Measurements from ENCODE around the gene RASD2.
A peak's percentile ranks its signal among the peaks of the same experiment; 100 is the strongest.

The RASD2 gene

GRCh38 chr22:35542939-35543516, 2.4 kb downstream of the RASD2 start:
- peaks cover 2% of the 10 kb centered on the region for H3K4me1 Mint-ChIP-seq (ENCODE audit: low read depth)
- no peaks in the 10 kb centered on the region for H3K9me3 Mint-ChIP-seq
- H3K27ac Mint-ChIP-seq = no peak overlapping the region
- DNase-seq = no peak
- no peak overlapping the region for H3K4me3 Mint-ChIP-seq
- H3K27me3 Mint-ChIP-seq = peaks cover 41% of the 10 kb centered on the region
- H3K36me3 Mint-ChIP-seq (ENCODE audit: low read depth) = no peaks in the 10 kb centered on the region

DNA sequence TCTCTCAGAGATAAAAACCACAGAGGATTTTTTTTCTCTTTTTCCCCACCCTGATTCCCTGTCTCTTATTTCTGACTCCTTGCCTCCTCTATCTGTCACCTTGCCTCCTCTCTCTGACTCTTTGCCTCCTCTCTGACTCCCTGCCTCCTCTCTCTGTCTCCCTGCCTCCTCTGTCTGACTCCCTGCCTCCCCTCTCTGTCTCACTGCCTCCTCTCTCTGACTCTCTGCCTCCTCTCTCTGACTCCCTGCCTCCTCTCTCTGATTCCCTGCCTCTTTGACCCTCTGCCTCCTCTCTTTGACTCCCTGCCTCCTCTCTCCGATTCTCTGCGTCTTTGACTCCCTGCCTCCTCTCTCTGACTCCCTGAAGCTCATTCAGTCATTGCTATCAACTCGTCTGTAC, 3.1 kb downstream of the RASD2 start:
- H3K27me3 Mint-ChIP-seq = peaks cover 40% of the 10 kb centered on the region
- H3K4me3 Mint-ChIP-seq = no peak overlapping the region
- no peaks in the 10 kb centered on the region for H3K9me3 Mint-ChIP-seq
- no peaks in the 10 kb centered on the region for H3K36me3 Mint-ChIP-seq (ENCODE audit: low read depth)
- no peak for DNase-seq
- peaks cover 2% of the 10 kb centered on the region for H3K4me1 Mint-ChIP-seq (ENCODE audit: low read depth)
- H3K27ac Mint-ChIP-seq = no peak overlapping the region

DNA sequence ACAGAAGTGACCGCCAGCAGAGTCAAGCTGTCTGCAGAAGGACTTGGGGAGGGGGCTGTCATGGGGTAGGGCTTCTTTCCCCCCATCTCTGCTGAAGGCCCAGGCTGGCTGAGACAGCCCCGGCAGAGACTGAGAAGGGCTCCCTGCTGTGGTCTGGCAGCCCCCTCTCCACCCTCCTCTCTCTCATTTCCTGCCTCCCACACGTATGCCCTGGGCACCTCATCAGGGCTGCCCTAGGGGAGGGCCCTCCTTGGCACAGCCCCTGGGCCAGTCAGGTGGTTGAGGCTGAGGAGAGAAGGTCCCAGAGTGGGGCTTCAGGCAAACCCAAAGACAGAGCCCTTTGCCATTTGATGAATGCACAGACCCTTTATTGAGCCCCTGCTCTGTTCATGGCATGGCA, 3.6 kb downstream of the RASD2 start:
- Mint-ChIP-seq H3K9me3 (no peaks in the 10 kb centered on the region), H3K27me3 (peaks cover 39% of the 10 kb centered on the region), H3K4me3 (no peak overlapping the region), H3K4me1 (ENCODE audit: low read depth) (peaks cover 2% of the 10 kb centered on the region), H3K27ac (no peak overlapping the region), H3K36me3 (ENCODE audit: low read depth) (no peaks in the 10 kb centered on the region)
- no peak for DNase-seq

- H3K9me3 Mint-ChIP-seq = no peaks in the 10 kb centered on the region
- no peaks in the 10 kb centered on the region for H3K36me3 Mint-ChIP-seq (ENCODE audit: low read depth)
- H3K4me1 Mint-ChIP-seq (ENCODE audit: low read depth) = no peaks in the 10 kb centered on the region
- no peak overlapping the region for H3K4me3 Mint-ChIP-seq
- H3K27me3 Mint-ChIP-seq = peaks cover 39% of the 10 kb centered on the region
- no peak overlapping the region for H3K27ac Mint-ChIP-seq
- DNase-seq = no peak
Measured at GRCh38 chr22:35544827-35545226, 4.2 kb downstream of the RASD2 start.

DNA sequence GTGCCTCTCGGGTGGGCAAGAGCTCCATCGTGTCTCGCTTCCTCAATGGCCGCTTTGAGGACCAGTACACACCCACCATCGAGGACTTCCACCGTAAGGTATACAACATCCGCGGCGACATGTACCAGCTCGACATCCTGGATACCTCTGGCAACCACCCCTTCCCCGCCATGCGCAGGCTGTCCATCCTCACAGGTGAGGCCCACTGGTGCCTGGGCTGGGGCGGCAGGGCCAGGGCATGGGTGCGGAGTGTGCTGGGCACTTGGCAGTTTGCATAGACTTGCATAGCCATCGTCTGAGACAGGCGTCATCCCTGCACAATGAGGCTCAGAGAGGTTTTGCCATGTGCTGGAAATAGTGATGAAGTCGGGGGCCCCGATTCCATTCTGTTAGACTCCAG, 6.3 kb downstream of the RASD2 start:
- Mint-ChIP-seq H3K4me3 (no peak overlapping the region), H3K9me3 (no peaks in the 10 kb centered on the region), H3K4me1 (ENCODE audit: low read depth) (no peaks in the 10 kb centered on the region), H3K27ac (no peak overlapping the region), H3K36me3 (ENCODE audit: low read depth) (no peaks in the 10 kb centered on the region), H3K27me3 (peaks cover 29% of the 10 kb centered on the region)
- DNase-seq = no peak

DNA sequence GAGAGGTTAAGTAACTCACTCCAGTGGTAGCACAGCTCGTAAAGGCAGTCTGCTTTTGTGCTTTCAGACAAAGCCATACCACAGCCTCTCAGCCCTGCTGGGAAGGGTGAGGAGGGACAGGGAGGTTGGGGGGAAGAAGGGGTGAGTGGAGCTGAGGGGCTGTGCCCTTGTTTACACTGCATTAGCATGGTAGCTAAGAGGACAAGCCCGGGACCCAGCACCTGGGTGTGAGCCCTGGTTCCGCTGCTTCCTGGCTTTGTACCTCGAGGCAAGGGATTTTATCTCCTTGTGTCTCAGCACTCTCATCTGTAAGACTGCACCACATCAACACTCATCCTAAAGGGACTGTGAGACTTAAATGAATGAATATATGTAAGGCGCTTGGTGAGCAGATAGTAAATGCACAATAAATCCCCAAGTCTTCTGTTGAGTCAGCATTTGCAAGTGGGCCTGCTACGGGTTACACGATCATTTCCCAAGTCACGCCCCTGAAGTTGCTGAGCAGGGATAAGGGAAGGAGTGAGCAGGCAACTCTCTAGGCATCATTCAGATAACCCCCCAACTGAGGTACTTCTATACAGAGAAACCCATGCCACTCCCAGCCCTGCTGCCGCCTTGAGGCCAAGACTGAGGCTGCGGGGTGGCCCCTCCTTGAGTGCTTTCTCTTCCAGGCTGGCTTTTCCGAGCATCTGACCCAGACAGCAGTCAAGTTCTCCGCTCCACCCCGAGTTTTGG, 7.5 kb downstream of the RASD2 start:
- Mint-ChIP-seq H3K36me3 (ENCODE audit: low read depth) (no peaks in the 10 kb centered on the region), H3K4me1 (ENCODE audit: low read depth) (peaks cover 10% of the 10 kb centered on the region), H3K27ac (no peak overlapping the region), H3K27me3 (peaks cover 18% of the 10 kb centered on the region), H3K4me3 (no peak overlapping the region), H3K9me3 (no peaks in the 10 kb centered on the region)
- no peak for DNase-seq

DNA sequence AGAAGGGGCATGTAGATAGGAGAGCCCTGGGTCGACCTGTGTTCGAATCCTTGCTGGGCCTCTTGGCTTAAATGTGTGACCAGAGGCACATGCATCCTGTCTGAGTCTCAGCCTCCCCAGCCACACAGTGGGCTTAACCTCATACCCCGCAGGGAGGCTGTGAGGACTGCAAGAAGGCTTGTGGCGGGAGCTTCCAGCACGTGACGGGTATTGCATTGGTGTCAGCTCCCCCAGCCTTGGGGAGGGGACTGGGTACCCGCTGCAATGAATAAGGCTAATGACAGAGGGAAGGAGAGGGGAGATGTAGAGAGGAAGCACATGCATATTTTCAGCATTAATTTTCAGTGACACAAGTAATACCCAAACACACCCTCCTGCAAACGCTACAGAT, 8.1 kb downstream of the RASD2 start:
- Mint-ChIP-seq H3K36me3 (ENCODE audit: low read depth) (no peaks in the 10 kb centered on the region), H3K27me3 (peaks cover 13% of the 10 kb centered on the region), H3K27ac (no peak overlapping the region), H3K9me3 (no peaks in the 10 kb centered on the region), H3K4me3 (no peak overlapping the region), H3K4me1 (ENCODE audit: low read depth) (peaks cover 15% of the 10 kb centered on the region)
- DNase-seq = no peak

GRCh38 chr22:35549328-35549727, 8.7 kb downstream of the RASD2 start:
- H3K9me3 Mint-ChIP-seq = no peaks in the 10 kb centered on the region
- peaks cover 19% of the 10 kb centered on the region for H3K4me1 Mint-ChIP-seq (ENCODE audit: low read depth)
- H3K27me3 Mint-ChIP-seq = peaks cover 9% of the 10 kb centered on the region
- H3K36me3 Mint-ChIP-seq (ENCODE audit: low read depth) = no peaks in the 10 kb centered on the region
- H3K27ac Mint-ChIP-seq = no peak overlapping the region
- DNase-seq = no peak
- no peak overlapping the region for H3K4me3 Mint-ChIP-seq

GRCh38 chr22:35551549-35552177, 11.0 kb downstream of the RASD2 start:
- H3K36me3 Mint-ChIP-seq (ENCODE audit: low read depth) = no peaks in the 10 kb centered on the region
- no peak overlapping the region for H3K27ac Mint-ChIP-seq
- H3K9me3 Mint-ChIP-seq = no peaks in the 10 kb centered on the region
- peaks cover 21% of the 10 kb centered on the region for H3K4me1 Mint-ChIP-seq (ENCODE audit: low read depth)
- H3K4me3 Mint-ChIP-seq = no peak overlapping the region
- H3K27me3 Mint-ChIP-seq = no peaks in the 10 kb centered on the region
- DNase-seq = no peak

- peak overlapping the region; percentile 20 for H3K27ac Mint-ChIP-seq
- no peak overlapping the region for H3K4me3 Mint-ChIP-seq
- peaks cover under 1% of the 10 kb centered on the region for H3K27me3 Mint-ChIP-seq
- peak; percentile 86 for DNase-seq
- no peaks in the 10 kb centered on the region for H3K36me3 Mint-ChIP-seq (ENCODE audit: low read depth)
- H3K9me3 Mint-ChIP-seq = no peaks in the 10 kb centered on the region
- peaks cover 21% of the 10 kb centered on the region for H3K4me1 Mint-ChIP-seq (ENCODE audit: low read depth)
Measured at GRCh38 chr22:35552196-35552842, 11.7 kb downstream of the RASD2 start.

DNA sequence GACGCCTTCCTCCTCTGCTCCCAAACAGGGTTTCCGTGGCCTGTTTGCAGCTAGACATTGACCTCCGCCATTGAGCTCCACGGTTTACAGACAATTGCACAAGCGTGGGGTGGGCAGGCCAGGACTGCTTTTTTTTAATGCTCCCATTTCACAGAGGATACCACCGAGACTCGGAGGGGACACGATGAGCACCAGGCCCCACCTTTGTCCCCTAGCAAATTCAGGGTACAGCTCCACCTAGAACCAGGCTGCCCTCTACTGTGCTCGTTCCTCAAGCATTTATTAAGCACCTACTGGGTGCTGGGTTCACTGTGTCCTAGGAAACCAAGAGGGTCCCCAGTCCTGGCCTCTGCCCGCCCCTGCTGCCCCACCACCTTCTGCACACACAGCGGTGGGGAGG, 12.2 kb downstream of the RASD2 start:
- no peak for DNase-seq
- Mint-ChIP-seq H3K9me3 (no peaks in the 10 kb centered on the region), H3K27ac (peak overlapping the region; percentile 20), H3K27me3 (peaks cover 3% of the 10 kb centered on the region), H3K4me1 (ENCODE audit: low read depth) (peaks cover 21% of the 10 kb centered on the region), H3K36me3 (ENCODE audit: low read depth) (no peaks in the 10 kb centered on the region), H3K4me3 (no peak overlapping the region)

DNA sequence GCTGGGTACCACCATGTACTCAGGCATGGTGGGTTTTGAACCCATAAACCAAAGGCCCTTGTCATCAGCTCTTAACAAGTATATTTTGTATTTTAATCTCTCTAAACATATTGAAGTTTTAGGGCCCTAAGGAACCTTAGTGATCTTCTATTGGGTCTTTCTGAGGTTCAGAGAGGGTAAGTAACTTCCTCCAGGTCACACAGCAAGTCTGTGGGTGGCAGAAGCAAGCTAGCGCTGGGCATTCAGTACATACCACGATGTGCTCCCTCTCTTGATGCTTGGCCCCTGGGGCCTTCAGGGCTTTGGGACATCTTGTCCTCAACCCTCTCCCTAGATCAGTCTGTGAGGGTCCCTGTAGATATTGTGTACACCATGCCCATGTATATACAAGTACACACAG, 12.7 kb downstream of the RASD2 start:
- Mint-ChIP-seq H3K27ac (no peak overlapping the region), H3K27me3 (peaks cover 6% of the 10 kb centered on the region), H3K36me3 (ENCODE audit: low read depth) (no peaks in the 10 kb centered on the region), H3K9me3 (no peaks in the 10 kb centered on the region), H3K4me1 (ENCODE audit: low read depth) (peaks cover 21% of the 10 kb centered on the region), H3K4me3 (no peak overlapping the region)
- DNase-seq = no peak

- DNase-seq = no peak
- Mint-ChIP-seq H3K4me1 (ENCODE audit: low read depth) (peaks cover 21% of the 10 kb centered on the region), H3K27me3 (peaks cover 6% of the 10 kb centered on the region), H3K36me3 (ENCODE audit: low read depth) (no peaks in the 10 kb centered on the region), H3K27ac (no peak overlapping the region), H3K9me3 (no peaks in the 10 kb centered on the region), H3K4me3 (no peak overlapping the region)
Measured at GRCh38 chr22:35554297-35554845, 13.7 kb downstream of the RASD2 start.

GRCh38 chr22:35555483-35555890, 14.9 kb downstream of the RASD2 start:
- DNase-seq = no peak
- no peaks in the 10 kb centered on the region for H3K36me3 Mint-ChIP-seq (ENCODE audit: low read depth)
- H3K9me3 Mint-ChIP-seq = no peaks in the 10 kb centered on the region
- peaks cover 21% of the 10 kb centered on the region for H3K4me1 Mint-ChIP-seq (ENCODE audit: low read depth)
- H3K27ac Mint-ChIP-seq = no peak overlapping the region
- peaks cover 14% of the 10 kb centered on the region for H3K27me3 Mint-ChIP-seq
- no peak overlapping the region for H3K4me3 Mint-ChIP-seq

All from activated T-cell treated with anti-CD3 and anti-CD28 coated beads, Interleukin-2, amount 50 U/mL, for 24 hours (primary cell).